Measurements from ENCODE around the gene OR2T6. TPM values are rescaled to one million over a fixed set of nuclear protein-coding genes. Genes with fewer than 3 reads are reported as not detected.

The OR2T6 gene
- polyA plus RNA-seq, 1 experiment = not detected

DNA sequence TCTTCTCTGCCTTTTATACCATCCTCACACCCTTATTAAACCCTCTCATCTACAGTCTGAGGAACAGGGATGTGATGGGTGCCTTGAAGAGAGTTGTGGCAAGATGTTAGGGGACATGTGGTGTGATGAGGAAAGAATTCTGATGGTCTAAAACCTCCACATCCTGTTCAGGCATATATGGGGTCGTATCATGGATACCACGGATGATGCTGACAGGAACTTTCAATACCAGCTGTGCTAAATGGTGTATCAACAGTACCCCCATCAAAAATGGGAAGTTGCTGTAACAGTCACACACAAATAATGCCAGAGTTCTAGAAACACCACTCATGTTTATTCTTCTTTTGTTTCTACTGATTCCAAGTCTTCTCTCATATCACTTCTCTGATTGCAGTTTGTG, 12.9 kb downstream of the OR2T6 start:
- DNase-seq (ENCODE audit: low read depth, low spot score) = no peak
- peaks cover 21% of the 10 kb centered on the region for H3K9me3 ChIP-seq (ENCODE audit: control insufficient read depth, insufficient read depth, low read length)
- TF ChIP-seq, protein P1, sequence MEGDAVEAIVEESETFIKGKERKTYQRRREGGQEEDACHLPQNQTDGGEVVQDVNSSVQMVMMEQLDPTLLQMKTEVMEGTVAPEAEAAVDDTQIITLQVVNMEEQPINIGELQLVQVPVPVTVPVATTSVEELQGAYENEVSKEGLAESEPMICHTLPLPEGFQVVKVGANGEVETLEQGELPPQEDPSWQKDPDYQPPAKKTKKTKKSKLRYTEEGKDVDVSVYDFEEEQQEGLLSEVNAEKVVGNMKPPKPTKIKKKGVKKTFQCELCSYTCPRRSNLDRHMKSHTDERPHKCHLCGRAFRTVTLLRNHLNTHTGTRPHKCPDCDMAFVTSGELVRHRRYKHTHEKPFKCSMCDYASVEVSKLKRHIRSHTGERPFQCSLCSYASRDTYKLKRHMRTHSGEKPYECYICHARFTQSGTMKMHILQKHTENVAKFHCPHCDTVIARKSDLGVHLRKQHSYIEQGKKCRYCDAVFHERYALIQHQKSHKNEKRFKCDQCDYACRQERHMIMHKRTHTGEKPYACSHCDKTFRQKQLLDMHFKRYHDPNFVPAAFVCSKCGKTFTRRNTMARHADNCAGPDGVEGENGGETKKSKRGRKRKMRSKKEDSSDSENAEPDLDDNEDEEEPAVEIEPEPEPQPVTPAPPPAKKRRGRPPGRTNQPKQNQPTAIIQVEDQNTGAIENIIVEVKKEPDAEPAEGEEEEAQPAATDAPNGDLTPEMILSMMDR (IDR thresholded peaks at IDR 0.05; ENCODE audit: low read depth, low read length) = no peak
- ChIA-PET POLR2A (no interaction called here), CTCF (no interaction called here)
- H3K27me3 ChIP-seq (ENCODE audit: control insufficient read depth, insufficient read depth, low read length) = no peaks in the 10 kb centered on the region
- H3K4me3 ChIP-seq (ENCODE audit: low read depth, low read length) = no peak overlapping the region
- no peak overlapping the region for H3K27ac ChIP-seq (ENCODE audit: low read depth, low read length)

DNA sequence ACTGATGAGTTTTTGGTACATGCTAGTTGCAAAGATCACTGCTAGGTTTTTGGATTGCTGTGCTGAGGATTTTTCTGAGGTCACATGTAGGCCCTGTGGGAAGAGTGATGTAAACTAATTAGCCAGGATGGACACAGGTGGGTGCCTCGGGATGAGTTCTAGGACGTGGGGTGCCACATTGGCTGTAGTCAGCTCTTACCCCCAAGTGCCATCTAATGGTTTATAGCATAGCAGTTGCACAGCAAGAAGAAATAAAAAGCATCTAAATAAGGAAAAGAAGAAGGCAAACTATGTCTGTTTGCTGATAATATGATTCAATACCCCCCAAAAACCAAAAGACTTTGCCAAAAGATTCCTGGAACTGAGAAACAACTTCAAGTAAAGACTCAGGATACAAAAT, 17.5 kb downstream of the OR2T6 start:
- CTCF ChIA-PET = no interaction called here
- no peak for DNase-seq (ENCODE audit: low read depth, low spot score)
- POLR2A ChIA-PET = no interaction called here
- no peak overlapping the region for H3K4me3 ChIP-seq (ENCODE audit: low read depth, low read length)
- H3K27ac ChIP-seq (ENCODE audit: low read depth, low read length) = no peak overlapping the region
- TF ChIP-seq, protein P1 (IDR thresholded peaks at IDR 0.05; ENCODE audit: low read depth, low read length) = no peak
- H3K9me3 ChIP-seq (ENCODE audit: control insufficient read depth, insufficient read depth, low read length) = peaks cover 11% of the 10 kb centered on the region; the same call in 1 of the 2 replicates
- no peaks in the 10 kb centered on the region for H3K27me3 ChIP-seq (ENCODE audit: control insufficient read depth, insufficient read depth, low read length)

DNA sequence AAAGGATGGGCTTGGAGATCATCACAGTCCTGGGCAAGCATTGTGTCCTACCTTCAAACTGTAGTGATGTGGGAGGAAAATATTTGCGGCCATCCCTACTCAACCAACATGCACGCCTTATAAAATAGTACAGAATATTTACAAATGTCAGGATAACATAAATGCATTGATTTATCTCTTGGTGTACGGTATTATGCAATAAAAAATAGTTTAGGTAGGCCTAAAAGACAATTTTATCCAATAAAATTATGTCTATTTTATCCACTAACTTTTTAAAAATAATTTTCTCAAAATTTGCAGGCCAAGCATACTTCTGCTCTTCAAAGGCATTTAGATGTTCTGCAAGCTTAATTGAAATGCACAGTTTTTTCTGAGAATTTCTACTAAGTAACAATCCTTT, 27.2 kb downstream of the OR2T6 start, which contains the start of gene OR2T1:
Gene OR2T1, plus strand, starts transcription at position 301 of the 400 bp plus-strand sequence. CDS start 3,100 bp downstream, outside the sequence.
- Histone ChIP-seq H3K9me3 (ENCODE audit: control insufficient read depth, insufficient read depth, low read length) (peaks cover 17% of the 10 kb centered on the region), H3K4me3 (ENCODE audit: low read depth, low read length) (no peak within 1 kb of the TSS), H3K27me3 (ENCODE audit: control insufficient read depth, insufficient read depth, low read length) (no peaks in the 10 kb centered on the region), H3K27ac (ENCODE audit: low read depth, low read length) (no peak within 1 kb of the TSS)
- POLR2A ChIA-PET = no interaction called here
- no peak for DNase-seq (ENCODE audit: low read depth, low spot score)
- TF ChIP-seq, protein P1 (IDR thresholded peaks at IDR 0.05; ENCODE audit: low read depth, low read length) = no peak
- CTCF ChIA-PET = no interaction called here

GRCh38 chr1:248404024-248404423, 28.5 kb downstream of the OR2T6 start:
- TF ChIP-seq, protein P1 (IDR thresholded peaks at IDR 0.05; ENCODE audit: low read depth, low read length) = no peak

DNA sequence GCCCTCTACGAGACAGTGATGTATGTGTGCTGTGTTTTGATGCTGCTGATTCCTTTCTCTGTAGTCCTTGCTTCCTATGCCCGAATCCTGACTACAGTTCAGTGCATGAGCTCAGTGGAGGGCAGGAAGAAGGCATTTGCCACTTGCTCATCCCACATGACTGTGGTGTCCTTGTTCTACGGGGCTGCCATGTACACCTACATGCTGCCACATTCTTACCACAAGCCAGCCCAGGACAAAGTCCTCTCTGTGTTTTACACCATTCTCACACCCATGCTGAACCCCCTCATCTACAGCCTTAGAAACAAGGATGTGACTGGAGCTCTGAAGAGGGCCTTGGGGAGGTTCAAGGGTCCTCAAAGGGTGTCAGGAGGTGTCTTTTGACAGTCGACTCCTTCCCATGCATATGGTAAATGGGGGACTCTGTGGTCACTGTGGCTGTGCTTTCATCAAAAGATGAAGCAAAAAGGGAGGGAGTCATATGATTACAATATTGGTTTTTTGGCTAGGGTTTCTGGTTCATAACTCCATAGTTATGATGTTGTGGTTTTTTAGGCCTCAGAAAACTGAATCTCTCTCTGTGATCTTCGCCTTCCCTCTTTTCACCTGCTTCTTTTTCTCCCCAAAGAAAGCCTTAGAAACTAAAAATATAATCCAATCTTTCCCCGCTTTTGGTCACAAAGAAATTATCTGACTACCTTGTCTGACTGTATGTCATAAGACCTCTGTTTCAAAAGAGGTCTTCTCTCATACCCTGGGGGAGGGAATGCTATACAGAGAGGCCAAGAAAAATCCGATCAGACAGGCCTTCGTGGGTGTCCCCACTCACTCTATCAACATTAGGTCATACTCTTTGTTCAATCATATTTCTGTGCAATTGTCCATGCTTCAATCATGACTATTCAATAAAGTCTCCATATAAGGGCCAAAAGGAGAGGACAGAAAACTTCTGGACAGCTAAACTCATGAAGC, 31.5 kb downstream of the OR2T6 start:
- Histone ChIP-seq H3K27ac (ENCODE audit: low read depth, low read length) (no peak overlapping the region), H3K4me3 (ENCODE audit: low read depth, low read length) (no peak overlapping the region), H3K9me3 (ENCODE audit: control insufficient read depth, insufficient read depth, low read length) (peaks cover 21% of the 10 kb centered on the region), H3K27me3 (ENCODE audit: control insufficient read depth, insufficient read depth, low read length) (no peaks in the 10 kb centered on the region)
- TF ChIP-seq, protein P1 (IDR thresholded peaks at IDR 0.05; ENCODE audit: low read depth, low read length) = no peak
- CTCF ChIA-PET = no interaction called here
- POLR2A ChIA-PET = no interaction called here
- no peak for DNase-seq (ENCODE audit: low read depth, low spot score)

More at GRCh38 chr1:248404024-248404423, 28.5 kb downstream of the OR2T6 start:
- ChIA-PET POLR2A (no interaction called here), CTCF (no interaction called here)
- Histone ChIP-seq H3K9me3 (ENCODE audit: control insufficient read depth, insufficient read depth, low read length) (peaks cover 15% of the 10 kb centered on the region), H3K27ac (ENCODE audit: low read depth, low read length) (no peak overlapping the region), H3K27me3 (ENCODE audit: control insufficient read depth, insufficient read depth, low read length) (no peaks in the 10 kb centered on the region), H3K4me3 (ENCODE audit: low read depth, low read length) (no peak overlapping the region)
- no peak for DNase-seq (ENCODE audit: low read depth, low spot score)

Data from AG04450 (cell line).